CD4-positive, alpha-beta T cell treated with Interleukin-1 beta for 1 hour (primary cell): ENCODE measurements around the gene TNFSF13.
A peak's percentile ranks its signal among the peaks of the same experiment; 100 is the strongest.

Experiments
- DNase-seq, 2 donors: peaks; one replicate each; pipeline ENCODE4 v3.0.0-alpha.2; 2020 to 2022

TNFSF13 gene

GRCh38 chr17:7553356-7553755 is 5.2 kb upstream of the TNFSF13 start:
- no peak for DNase-seq

DNA sequence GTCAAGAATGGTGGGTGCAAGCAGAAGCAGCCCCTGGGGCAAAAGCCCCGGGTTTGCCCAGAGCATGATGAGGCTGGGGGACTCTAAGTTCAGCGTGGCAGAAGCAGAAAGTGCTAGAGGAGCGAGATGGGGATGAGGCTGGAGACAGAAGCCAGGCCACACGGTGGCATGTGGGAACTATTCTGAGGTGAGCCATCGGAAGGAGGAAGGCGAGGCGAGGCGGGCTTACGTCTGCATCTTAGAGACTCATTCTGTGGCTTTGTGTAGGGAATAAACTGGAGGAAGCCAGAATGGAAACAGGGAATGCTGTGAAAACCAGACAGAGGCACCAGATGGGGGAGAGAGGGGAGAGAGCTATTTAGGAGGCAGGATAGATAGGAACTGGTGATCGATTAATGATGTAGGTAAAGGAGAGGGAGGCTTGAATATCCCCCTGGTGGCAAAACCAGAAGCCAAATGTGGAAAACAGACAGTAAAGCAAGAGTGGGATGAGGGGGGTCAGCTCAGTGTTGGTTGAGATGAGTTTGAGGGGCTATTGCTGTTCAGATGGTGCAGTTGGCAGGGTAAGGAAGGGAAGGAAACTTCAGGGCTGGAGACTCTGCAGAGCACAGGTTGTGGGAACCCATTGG is 3.1 kb upstream of the TNFSF13 start:
- no peak for DNase-seq

- DNase-seq = no peak
These were observed 1.9 kb upstream of the TNFSF13 start for GRCh38 chr17:7556627-7557026.

GRCh38 chr17:7557147-7557764 is 1.3 kb upstream of the TNFSF13 start:
- DNase-seq = no peak

DNA sequence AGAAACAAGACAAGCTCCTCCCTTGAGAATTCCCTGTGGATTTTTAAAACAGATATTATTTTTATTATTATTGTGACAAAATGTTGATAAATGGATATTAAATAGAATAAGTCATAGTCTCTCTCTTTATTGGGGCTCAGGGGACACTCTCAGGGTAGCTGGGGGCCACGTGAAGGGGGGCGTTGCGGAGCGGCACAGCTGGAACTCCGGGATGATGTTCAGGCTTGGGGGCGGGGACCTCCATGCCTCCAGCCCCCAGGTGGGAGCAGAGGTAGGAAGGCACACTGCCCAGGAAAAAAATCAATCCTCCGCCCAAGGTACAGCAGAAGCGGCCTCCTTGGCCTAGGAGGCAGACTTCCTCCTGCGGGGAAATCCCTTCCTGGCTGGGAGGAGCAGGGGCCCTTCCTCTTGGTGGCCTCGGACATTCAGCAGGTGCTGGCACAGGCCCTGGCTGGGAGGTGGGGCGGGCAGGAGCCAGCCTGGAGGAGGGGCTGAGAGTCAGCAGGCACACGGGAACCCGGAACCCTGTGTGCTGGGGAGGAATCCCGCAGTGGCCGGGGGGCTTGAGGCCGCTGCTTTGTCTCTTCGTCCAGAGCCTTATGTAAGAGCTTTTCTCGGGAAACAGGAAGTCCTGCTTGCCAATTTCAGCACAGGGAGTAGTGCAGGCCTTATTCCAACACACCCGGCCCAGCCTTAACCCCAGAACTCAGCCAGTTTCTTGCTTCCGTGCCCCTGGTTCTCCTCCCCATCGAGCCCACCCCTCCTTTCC is 591 bp upstream of the TNFSF13 start:
- DNase-seq = peak in 1 of 2 donors; percentile 67

DNA sequence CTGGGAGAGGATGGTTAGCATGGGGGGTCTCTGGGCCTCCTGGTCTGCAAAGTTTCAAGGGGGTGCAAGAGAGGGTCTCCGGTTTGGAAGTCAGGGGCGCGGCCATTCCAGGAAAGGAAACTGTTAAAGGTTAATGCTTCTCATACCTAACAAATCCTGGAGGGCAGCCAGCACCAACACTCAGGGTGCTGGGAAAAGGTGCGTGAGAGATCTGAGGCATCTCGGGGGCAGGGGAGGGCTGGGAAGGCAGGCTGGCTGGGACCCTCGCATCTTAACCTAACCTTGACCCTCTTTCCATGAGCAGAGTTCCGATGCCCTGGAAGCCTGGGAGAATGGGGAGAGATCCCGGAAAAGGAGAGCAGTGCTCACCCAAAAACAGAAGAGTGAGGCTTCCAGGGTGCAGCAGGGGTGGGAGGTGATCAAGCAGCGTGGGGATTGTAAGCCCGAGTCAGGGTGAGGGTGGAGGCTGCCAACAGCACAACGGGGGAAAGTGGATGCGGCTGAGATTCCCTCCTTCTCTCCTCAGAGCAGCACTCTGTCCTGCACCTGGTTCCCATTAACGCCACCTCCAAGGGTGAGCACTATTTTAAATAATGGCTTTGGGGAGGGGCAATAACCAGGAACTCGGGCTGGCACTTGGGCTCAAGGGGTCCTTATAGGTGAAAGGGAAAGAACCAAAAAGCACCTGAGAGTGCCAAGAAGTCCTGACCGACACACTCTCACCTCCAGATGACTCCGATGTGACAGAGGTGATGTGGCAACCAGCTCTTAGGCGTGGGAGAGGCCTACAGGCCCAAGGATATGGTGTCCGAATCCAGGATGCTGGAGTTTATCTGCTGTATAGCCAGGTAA is 996 bp downstream of the TNFSF13 start:
- no peak for DNase-seq

DNA sequence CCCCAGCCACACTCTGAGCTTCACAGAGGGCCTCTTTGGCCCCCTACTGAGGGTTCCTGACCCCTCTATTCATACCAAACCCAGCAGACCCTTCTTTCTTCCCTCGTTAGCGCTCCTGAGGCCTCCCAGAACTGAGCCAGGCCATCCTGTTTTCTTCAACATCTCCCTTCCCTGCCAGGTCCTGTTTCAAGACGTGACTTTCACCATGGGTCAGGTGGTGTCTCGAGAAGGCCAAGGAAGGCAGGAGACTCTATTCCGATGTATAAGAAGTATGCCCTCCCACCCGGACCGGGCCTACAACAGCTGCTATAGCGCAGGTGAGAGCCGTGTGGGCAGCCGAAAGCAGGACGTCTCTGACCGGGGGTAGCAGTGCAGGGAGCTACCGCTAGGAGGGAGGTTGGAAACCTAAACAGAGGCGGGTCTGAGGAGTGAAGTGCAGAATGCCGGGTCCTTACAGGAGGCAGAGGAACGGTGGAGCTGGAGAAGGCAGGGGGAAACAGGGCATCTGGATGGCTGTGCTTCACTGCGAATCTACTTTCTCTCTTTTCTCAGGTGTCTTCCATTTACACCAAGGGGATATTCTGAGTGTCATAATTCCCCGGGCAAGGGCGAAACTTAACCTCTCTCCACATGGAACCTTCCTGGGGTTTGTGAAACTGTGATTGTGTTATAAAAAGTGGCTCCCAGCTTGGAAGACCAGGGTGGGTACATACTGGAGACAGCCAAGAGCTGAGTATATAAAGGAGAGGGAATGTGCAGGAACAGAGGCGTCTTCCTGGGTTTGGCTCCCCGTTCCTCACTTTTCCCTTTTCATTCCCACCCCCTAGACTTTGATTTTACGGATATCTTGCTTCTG is 1.9 kb downstream of the TNFSF13 start:
- peak; percentile 57 to 58 for DNase-seq

- peak; percentile 85 to 86 for DNase-seq
These were observed 2.6 kb downstream of the TNFSF13 start for GRCh38 chr17:7561028-7561575.

- peak; percentile 93 to 94 for DNase-seq
These were observed 3.1 kb downstream of the TNFSF13 start, which contains the start of gene SENP3 for GRCh38 chr17:7561589-7562207. SENP3 (plus strand) TSS chr17:7561919; CDS start chr17:7563077, 1,158 bp downstream.

DNA sequence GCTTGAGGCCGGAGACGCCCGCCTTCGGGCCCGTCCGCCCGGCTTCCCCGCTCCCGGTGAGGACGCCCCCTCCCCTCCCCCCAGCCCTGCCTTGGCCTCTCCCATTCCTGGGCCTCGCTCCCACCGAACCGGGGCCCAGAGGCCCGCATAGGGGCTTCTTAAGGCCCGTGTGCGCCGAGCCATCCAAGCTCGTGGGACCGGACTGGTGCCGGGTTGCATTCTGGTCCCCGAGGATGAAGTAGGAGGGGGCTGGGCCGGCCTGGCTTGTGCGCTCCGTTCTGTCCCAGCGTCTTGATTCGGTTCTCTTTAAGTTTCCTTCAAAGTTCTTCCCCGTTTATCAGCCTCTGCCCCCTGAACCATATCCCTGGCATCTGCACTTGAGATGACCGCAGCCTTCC is 3.7 kb downstream of the TNFSF13 start:
- DNase-seq = no peak

DNA sequence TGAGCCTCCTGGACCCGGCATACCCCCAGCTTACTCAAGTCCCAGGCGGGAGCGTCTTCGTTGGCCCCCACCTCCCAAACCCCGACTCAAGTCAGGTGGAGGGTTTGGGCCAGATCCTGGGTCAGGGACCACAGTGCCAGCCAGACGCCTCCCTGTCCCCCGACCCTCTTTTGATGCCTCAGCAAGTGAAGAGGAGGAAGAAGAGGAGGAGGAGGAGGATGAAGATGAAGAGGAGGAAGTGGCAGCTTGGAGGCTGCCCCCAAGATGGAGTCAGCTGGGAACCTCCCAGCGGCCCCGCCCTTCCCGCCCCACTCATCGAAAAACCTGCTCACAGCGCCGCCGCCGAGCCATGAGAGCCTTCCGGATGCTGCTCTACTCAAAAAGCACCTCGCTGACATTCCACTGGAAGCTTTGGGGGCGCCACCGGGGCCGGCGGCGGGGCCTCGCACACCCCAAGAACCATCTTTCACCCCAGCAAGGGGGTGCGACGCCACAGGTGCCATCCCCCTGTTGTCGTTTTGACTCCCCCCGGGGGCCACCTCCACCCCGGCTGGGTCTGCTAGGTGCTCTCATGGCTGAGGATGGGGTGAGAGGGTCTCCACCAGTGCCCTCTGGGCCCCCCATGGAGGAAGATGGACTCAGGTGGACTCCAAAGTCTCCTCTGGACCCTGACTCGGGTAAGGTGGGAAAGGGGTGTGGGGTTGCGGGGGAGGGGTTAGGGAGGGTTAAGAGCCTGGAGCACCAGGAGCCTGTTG is 4.7 kb downstream of the TNFSF13 start:
- DNase-seq = no peak

DNA sequence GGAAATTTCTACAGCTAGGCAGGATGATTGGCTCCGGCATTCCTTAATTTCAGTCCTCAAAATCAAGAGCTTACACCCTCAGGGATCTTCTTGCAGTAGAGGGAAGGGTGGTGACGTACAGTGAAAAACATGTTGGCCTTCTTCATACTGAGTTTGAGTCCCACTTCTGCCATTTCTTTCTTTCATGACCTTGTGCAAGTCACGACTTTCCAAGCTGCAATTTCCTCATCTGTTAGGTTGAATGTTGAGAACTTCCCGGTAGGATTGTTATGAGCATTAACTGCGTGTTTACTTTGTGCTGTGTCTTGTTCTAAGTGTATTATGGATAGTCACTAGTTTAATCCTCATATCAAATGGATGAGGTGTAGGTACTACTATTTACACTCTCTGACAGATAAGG is 11.0 kb downstream of the TNFSF13 start:
- no peak for DNase-seq

DNA sequence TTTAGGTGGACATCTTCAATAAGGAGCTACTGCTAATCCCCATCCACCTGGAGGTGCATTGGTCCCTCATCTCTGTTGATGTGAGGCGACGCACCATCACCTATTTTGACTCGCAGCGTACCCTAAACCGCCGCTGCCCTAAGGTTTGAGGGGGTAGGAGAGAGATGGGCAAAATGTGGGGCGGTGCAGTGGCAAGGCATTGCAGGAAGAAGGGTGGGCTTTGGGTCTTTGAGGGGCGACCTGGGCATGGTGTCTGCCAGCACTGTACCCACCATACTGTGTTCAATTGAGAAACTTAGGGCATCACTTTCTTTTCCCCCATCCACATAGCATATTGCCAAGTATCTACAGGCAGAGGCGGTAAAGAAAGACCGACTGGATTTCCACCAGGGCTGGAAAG is 11.8 kb downstream of the TNFSF13 start:
- no peak for DNase-seq

DNA sequence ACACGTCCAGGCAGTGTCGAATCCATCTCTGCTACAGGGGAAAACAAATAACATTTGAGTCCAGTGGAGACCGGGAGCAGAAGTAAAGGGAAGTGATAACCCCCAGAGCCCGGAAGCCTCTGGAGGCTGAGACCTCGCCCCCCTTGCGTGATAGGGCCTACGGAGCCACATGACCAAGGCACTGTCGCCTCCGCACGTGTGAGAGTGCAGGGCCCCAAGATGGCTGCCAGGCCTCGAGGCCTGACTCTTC is 13.7 kb downstream of the TNFSF13 start:
- no peak for DNase-seq

DNA sequence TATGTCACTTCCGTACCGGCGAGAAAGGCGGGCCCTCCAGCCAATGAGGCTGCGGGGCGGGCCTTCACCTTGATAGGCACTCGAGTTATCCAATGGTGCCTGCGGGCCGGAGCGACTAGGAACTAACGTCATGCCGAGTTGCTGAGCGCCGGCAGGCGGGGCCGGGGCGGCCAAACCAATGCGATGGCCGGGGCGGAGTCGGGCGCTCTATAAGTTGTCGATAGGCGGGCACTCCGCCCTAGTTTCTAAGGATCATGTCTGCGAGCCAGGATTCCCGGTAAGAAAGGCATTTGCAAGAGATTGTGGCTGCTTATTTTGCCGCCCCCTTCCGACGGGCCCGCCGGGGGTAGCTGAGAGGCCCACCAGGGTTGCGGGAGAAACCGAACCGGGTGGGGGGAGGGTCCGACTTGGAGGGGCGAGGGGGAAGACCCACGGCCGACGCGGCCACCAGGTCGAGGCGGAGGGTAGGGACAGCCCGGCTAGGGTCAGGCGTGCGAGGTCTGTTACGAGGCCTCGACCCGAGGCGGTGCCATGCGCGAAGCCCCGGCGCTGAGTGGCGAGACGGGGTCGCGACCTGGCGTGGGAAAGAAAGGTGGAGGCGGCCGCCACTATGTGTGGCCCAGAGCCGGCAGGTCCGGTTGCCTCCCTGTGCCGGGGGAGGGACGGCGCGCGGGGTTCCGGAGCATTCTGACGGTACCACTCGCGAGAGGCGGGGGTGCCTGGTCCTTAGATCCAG is 14.2 kb downstream of the TNFSF13 start:
- peak; percentile 100 for DNase-seq

DNA sequence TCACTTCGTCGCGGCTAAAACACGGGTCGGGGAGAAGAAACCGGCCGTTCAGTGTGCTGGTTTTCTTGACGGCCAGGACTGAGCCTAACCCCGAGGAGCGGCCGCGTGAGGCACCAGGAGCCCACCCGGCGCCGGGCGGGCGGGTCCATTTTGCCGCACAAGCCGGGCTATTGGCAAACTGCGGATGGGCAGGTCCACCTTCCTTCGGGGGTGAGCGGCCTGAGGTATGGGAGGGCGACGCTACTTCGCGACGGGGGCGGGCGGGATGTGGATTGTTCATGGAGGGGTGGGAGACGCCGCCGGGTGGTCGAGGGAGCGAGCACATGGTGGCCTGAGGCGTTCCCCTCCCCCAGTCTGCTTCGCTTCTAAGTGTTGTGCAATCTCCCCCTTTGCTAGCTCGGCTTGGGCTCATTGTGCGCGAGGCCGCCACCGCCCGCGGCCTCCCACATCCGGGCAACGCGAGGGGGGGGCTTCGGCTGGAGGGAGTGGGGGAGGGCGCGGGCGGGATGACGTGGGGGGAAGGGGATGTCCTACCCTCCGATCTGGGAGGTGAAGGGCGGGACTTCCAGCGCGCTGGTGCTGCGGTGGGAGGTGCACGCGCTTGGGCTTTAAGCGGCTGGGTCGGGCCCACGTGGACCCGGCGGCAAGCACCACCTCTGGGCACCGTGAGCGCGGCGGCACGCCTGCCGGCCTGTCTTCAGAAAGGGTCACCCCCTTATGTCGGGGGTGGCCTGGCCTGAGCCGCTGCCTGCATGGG is 15.0 kb downstream of the TNFSF13 start:
- peak; percentile 94 for DNase-seq

GRCh38 chr17:7574176-7574953 is 15.8 kb downstream of the TNFSF13 start:
- DNase-seq = no peak

DNA sequence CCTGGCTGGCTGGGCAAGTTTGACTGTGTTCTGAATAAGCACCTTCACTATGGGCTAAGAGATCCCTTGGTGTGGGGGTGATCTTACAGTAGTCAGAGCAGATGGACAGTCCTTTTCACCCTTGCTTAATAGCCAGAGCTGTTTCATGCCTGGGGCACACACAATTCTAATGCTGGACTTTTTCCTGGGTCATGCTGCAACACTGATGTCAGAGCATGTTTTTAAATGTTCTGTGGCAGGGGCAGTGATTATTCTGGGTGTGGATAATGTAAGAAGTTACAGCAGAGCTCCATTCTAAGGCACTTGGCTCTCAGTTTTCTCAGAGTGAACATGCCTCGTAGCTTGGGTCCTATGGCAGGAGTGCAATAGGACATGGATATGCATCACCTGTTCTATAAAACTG is 16.9 kb downstream of the TNFSF13 start:
- no peak for DNase-seq

DNA sequence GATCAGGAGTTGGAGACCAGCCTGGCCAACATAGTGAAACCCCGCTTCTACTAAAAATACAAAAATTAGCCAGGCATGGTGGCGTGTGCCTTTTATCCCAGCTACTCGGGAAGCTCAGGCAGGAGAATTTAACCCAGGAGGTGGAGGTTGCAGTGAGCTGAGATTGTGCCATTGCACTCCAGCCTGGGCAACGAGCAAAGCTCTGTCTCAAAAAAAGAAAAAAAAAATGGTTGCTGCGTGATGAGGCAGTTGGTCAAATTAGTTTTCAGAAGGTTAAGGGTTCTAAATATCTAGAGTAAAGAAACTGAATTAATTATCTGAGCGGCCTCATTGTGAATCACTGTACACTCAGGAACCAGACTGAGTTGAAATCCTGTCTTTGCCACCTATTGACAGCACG is 17.4 kb downstream of the TNFSF13 start:
- no peak for DNase-seq
